NCI-H82 treated with DMSO at 0.1 percent for 48 hours (cell line): ENCODE data around the gene UBE2I.
"Not testable (repeated sequence)": the region's sequence is repeated elsewhere in the genome, so short reads cannot be mapped to it uniquely, and the experiment has no call there.

ENCODE experiments used
- DNase-seq: peaks from one replicate; lab custom pipeline; 2025; ENCODE audit not compliant: unreplicated experiment; lab: John Stamatoyannopoulos, UW

Gene UBE2I

DNA sequence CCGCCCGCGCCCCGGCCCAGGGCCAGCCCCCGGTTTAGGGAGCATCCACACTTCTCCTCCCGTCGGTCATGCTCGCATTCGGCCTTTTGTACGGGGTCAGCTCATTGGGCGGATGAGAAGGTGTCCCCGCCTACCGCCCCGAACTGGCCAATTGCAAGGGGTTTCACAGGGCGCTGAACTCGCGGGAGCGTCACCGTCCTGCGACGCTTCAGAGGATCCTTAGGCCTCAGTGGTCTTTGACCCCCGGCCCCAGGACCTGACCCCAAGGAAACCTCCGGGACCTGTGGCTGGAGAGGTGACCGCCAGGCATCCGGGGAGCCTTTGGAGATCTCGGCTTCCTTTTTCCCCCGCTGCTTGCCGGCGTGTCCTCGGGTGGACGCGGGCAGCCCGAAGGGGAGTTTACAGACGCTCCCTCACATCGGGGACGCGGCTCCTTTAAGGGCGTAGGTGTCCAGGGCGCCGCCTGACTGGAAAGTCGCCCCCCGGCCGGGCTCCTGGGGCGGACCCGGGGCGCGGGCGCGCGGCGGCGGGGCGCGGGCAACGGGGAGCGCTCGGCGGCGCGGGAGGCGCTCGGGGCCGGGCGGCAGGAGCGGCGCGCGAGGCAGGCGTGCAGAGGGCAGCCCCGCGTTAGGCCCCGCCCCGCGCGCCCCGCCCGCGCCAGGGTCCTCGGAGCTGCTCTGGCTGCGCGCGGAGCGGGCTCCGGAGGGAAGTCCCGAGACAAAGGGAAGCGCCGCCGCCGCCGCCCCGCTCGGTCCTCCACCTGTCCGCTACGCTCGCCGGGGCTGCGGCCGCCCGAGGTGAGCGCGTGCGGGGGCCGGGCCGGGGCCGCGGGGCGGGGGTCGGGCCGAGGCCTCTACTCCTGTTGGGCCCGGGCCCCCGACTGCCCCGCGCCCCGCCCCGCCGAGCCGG is at the start of gene UBE2I:
TSS of gene UBE2I (plus strand) at position 660 of the 909 bp plus-strand sequence. CDS start 4,395 bp downstream, outside the sequence.
- peak; percentile 91 for DNase-seq

DNA sequence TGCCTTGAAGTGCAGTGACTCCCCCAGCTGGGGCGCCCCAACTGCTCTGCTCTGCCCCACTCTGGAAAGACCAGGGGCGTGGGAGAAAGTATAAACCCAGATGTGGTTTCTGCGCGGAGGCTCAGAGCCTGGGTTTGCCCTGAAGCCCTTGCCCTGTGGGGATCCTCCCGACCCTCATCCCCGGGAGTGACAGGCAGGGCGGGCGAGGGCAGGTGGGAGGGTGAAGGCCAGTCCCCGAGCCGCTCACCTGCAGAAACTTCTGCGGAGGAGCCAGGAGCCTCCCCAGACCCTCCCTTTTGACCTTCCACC is 49.7 kb upstream of the UBE2I start:
- no peak for DNase-seq

DNA sequence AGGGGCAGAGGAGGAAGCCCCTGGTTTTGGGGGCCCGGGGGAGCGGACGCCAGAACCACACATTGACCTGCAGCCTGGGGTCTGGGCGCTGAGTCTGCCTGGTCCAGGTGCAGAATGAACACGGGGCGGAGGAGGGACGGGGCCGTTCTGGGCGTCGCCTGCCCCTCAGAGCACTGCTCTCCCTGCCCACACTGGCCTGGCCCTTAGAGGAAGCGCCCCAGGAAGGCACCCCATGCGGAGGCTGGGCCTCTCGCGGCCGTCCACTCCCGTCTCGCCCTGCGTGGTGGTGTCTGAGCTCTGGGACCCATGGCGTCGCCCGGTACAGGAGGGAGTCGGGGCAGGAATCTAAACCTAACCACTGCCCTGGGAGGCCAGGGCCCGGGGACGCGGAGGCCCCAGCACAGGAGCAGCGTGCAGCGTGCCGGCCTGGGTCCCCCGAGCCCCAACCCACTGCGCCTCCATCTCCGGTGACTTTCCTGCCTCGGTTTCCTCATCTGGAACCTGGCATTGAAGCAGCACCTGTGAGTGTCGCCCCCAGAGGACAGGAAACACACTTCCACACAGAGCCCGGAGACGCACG is 49.2 kb upstream of the UBE2I start:
- DNase-seq: no peak

DNA sequence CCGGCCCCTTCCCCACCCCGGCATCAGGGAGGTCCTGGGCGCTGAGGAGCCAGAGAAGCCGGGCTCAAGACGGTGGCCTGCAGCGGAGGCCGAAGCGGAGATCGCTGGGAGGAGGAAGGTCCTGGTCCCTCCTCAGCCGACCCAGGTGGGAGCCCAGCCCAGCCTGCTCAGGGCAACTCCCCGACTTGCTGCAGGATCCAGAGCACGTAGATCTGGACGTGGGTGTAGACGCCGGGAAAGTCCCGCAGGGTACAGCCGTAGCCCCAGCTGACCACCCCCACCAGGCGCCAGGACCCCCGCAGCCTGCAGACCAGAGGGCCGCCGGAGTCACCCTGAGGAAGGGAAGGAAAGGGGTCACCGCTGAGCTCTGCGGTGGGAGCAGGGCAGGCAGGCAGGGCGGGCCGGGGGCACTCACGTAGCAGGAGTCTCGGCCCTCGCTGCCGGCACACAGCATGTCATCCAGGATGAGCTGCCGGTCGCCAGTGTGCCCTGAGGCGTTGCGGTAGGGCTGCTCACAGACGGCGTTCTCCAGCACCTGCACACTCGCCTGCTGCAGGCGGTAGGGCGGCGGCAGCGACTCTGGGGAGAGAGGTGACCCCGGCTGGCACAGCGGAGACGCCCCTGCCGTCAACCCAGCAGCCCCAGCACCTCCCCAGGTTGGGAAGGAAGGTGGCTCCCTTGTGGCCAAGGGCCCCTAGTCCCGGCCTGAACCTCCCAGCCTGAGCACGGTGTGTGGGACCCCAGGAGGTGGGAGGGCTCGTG is 48.1 kb upstream of the UBE2I start:
- no peak for DNase-seq

DNA sequence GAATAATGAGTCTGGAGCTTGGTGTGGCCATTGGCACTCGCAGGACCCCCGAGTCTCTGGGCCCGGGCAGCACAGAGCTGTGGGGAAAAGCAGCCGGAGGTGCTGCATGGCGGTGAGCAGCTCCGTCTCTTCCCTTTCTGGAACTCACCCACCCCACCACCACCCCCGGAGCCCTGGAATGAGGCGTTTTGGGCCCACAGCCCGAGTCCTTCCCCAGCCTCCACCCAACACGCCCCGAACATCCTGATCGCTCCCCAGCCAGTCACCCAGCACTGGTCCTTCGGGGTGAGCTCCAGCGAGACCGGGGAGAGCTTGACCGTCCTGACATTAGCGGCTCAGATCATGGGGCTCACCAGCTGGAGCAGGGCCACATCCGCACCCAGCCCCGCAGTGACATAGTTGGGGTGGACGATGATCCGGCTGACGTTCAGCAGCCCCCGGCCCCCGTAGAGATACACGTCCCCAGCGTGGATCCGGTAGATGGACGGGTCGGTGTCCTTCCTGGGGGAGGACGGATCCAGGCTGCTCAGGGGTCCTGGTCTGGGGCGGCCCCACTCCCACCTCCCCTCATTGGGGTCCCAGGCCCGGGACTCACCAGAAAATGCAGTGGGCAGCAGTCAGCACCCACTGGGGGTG is 47.1 kb upstream of the UBE2I start:
- no peak for DNase-seq

DNA sequence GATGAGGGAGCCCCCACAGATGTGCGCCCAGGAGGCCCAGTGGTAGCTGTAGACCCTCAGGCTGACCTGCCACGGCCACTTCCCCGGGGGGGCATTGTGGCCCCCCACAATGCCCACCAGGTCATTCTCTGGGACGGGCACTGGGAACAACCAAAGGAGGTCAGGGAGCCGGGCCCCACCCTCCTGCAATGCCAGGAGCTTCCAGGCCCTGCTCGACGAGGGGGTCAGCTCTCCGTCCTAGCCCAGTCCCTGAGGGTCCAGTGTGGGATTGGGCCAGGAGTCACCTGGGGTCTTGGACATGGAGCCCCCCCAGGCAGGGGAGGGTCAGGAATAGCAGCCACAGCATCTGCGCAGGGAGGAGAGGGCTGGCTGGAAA is 46.6 kb upstream of the UBE2I start:
- DNase-seq: no peak

DNA sequence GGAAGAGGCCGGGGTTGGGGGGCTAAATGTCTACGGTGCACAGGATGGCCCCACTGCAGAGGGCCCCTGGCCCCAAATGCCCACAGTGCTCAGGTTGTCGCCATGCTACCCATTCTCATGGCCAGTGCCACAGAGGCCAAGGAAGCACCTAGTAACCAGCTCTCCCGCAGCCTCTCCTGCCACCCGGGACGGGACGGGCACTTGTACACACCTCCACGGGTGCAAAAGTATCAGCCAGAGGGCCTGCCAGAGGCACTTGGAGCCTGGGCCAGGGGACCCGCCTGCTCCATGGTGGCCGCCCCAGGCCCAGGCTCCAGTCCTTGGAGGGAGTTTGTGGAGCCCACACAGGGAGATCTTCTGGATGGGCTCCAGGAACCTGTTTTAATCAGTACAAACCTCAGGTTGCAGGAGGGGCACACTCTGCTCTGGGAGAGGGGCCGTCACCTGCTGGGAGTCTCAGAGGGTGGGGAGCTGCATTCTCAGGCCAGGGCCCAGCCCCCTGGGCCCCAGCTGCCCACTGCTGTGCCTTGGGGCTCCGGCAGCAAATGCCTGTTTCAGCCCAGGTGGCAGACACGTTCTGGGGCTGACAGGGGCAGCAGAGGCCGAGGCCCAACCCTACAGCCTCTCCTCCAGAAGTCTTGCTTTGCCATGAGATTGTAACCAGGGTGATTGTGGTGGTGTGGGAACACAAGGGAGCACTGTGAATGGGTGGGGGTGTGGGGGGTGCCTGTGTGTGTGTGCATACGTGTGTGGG is 45.7 kb upstream of the UBE2I start:
- DNase-seq: no peak

DNA sequence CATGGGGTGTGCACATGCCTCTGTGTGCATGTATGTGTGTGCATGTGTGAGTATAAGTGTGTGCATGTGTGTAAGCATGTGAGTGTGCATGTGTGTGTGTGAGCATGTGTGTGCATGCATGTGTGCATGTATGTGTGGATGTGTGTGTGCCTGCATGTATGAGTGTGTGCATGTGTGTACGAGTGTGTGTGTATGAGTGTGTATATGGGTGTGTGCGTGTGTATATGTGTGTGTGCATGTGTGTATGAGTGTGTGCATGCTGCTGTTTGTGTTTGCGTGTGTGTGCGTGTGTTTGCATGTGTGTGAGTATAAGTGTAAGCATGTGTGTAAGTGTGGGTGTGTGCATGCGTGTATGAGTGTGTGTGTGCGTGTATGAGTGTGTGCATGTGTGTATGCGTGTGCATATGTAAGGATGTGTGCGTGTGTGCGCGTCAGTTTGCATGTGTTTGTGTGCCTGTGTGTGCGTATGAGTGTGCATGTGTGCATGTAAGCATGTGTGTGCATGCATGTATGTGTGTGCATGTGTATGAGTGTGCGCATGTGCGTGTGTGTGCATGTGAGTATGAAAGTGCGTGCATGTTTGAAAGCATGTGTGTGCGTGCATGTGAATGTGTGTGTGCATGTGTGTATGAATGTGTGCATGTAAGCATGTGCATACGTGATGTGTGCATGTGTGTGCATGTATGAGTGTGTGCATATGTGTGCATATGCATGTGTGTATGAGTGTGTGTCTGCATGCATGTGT is 44.9 kb upstream of the UBE2I start:
- DNase-seq: no peak

DNA sequence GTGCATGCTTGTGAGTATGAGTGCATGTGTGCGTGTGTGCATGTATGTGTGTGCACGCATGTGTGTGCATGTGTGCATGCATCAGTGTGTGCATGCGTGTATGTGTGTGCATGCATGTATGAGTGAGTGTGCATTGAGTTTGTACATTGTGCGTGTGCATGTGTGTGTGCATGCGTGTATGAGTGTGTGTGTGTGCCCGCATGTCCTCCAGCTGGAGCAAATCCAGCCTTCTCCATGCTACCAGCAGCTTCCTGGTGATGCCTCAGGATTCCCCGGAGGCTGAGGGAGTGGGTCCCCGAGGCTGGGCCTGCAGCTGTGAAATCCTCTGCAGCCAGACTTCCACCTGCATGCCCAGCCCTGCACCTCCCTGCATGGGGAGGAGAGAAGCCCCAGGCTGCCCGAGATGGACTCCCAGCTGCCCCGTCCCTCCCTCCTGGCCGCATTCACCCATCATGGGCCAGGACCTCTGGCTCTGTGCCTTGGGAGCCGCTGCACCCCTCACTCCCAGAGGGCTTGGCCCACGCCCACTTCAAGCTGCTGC is 44.3 kb upstream of the UBE2I start:
- no peak for DNase-seq

DNA sequence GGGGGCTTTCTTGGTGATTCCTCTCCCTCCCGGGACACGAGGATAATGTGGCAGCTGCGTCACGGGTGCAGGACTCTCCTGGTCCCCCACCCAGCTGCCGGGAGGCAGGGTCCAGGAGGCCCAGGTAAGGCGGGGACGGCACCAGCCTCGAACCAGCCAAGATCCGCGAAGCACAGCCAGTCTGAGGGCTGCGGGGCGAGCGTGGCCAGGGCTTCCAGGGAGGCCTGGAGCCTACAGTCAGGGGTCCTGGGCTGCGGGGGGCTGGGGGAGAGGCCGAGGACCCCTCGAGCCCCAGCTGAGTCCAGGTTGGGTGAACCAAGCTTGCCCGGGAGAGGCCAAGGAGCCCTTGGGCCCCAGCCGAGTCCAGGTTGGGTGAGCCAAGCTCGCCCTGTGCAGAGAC is 43.6 kb upstream of the UBE2I start:
- DNase-seq: no peak

DNA sequence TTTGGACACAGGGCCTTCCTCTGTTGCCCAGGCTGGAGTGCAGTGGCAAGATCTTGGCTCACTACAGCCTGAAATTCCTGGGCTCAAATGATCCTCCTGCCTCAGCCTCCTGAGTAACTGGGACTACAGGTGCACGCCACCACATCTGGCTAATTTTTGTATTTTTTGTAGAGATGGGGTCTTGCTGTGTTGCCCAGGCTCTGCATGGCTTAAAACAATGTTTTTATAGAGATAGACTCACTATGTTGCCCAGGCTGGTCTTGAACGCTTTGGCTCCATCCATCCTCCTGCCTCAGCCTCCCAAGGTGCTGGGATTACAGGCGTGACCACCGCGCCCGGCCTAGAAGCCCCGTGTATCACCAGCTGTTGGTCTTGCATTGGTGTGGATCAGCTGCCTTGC is 40.0 kb upstream of the UBE2I start:
- not testable (repeated sequence) for DNase-seq

DNA sequence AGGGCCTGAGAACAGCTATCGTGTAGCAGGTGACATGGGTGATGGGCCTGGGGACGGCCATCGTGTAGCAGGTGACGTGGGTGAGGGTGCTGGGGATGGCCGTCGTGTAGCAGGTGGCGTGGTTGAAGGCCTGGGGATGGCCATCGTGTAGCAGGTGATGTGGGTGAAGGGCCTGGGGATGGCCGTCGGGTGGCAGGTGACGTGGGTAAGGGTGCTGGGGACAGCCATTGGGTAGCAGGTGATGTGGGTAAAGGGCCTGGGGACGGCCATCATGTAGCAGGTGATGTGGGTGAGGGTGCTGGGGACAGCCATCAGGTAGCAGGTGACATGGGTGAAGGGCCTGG is 38.1 kb upstream of the UBE2I start:
- no peak for DNase-seq

DNA sequence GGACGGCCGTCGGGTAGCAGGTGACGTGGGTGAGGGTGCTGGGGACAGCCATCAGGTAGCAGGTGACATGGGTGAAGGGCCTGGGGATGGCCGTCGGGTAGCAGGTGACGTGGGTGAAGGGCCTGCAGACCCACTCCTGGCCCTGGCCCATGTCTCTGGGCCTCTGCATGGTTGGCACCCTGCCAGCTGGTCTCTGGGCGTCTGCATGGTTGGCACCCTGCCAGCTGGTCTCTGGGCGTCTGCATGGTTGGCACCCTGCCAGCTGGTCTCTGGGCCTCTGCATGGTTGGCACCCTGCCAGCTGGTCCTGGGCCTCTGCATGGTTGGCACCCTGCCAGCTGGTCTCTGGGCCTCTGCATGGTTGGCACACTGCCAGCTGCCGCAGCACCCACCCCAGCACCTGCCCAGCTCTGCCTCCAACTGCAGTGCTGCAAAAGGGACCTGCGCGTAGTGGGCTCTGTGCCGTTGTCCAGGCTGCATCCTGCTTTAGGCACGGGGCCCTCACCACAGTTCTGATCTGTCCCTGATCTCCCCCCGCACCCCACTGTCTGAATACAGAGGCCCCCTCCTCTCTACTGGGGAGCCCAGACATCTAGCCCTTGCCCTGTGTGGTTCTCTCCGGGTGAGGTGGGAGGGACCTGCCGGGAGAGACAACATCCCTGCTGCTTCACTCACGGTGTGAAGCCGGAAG is 37.6 kb upstream of the UBE2I start:
- not testable (repeated sequence) for DNase-seq

DNA sequence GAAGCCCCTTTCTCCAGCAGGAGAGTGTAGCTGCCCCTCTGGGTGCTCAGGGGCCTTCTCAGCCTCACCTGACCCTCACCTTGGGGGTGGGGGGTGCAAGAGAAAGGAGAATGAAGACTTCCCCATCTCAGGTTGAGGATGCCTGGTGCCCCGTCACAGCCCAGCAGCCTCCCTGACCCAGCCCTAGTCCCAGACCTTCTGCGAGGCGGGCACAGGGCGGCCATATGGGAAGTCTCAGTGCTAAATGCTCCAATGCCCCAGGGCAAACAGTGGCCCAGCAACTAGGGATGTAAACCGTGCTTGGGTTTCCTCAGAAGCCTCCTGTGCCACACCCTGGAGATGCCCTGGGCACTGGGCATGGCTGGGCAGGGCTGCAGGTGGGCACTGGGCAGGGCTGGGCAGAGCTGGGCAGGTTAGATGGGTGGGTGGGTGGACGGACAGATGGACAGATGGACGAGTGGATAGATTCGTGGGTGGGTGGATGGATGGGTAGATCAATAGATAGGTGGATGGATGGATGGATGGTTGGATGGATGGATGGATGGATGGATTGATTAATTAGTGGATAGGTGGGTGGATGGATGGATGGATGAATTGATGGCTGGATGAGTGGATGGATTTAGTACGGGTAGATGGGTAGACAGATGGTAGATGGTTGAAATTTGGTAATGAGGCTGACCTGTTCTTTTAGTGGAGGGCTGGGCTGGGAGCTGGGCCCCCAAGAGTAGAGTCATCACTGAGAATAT is 36.8 kb upstream of the UBE2I start:
- no peak for DNase-seq

DNA sequence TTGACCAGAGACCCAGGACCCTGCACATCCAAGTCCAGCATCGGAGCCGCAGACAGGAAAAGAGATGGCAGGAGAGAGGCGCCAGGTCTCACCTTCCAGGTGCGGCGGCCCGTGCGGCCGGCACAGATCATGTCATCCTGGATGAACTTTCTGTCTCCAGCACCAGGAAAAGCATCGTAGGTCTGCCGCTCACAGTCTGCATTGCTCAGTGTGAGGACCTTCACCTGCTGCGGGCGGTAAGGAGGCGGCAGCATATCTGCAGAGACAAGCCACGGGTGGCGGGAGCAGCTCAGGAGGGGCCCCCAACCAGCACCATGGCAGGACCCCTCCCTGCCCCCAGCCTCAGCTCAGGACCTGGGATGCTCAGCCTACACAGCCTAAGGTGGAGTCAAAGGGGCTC is 35.6 kb upstream of the UBE2I start:
- DNase-seq: no peak

DNA sequence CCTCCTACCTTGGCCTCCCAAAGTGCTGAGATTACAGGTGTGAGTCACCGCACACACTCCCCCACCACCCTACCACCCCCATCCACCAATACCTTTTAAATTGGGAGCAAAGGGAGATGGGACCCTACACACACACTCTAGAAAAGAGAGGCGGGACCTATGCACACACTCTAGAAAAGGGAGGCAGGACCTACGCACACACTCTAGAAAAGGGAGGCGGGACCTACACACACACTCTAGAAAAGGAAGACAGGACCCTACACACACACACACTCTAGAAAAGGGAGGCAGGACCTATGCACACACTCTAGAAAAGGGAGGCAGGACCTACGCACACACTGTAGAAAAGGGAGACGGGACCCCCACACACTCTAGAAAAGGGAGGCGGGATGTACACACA is 34.7 kb upstream of the UBE2I start:
- no peak for DNase-seq

DNA sequence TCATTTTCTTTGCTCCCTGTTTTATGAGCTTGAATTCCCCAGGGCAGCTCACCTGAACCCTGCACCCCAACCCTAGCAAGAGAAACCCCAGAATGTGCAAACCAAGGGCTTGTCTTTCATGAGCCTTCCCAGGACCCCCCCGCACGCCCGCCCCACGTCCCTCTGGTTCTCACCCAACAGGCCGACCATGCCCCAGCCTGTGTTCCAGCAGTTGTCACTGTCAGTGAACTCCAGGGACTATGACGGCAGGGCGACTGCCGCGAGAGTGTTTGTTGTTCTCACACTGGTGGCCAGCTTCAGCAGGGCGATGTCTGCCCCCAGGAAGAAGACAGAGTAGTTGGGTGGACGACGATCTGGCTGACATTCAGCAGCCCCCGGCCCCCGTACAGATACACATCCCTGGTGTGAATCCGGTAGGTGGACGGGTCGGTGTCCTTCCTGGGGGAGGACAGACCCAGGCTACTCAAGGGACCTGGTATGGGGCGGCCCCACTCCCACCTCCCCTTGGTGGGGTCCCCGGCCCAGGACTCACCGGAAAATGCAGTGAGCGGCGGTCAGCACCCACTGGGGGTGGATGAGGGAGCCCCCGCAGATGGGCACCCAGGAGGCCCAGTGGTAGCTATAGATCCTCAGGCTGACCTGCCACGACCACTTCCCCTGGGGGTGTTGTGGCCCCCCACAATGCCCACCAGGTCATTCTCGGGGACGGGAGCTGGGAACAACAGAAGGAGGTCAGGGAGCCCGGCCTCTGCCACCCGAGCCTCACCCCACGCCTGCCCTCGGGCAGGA is 33.5 kb upstream of the UBE2I start:
- DNase-seq: no peak

DNA sequence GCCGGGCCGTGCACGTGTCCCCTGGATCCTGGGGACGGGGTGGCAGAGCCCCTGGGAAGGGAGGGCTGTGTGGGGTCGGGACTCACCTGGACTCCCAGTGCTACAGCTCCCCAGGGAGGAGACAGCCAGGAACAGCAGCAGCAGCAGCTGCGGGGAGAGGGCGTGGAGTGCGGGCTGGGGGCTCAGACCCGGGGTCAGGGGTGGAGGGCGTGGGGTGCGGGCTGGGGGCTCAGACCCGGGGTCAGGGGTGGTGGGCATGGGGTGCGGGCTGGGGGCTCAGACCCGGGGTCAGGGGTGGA is 32.9 kb upstream of the UBE2I start:
- no peak for DNase-seq
